Peyer's patch (tissue), 4 donors: ENCODE data around the gene WDR75.

Source experiments
- CTCF ChIP-seq, 6 experiments: fragments of 450-650 bp in 4 of 6; fragments of 200-600 bp in 2 of 6; sonication (generic) in 1 of 6; IDR thresholded peaks; one replicate each; pipeline ENCODE4 v1.5.1; 2017 to 2019; ENCODE audit warnings: antibody characterized with exemption in 6 of 6, mild to moderate bottlenecking in 3 of 6, moderate library complexity in 1 of 6
- POLR2A ChIP-seq, 2 donors: fragments of 450-650 bp; IDR thresholded peaks; one replicate each; pipeline ENCODE4 v1.5.1; 2017; ENCODE audit warnings: antibody characterized with exemption in 2 of 2, mild to moderate bottlenecking in 2 of 2, moderate library complexity in 2 of 2

GRCh38 chr2:189446780-189447179 is 5.5 kb downstream of the WDR75 start:
- TF ChIP-seq CTCF (IDR thresholded peaks at IDR 0.05), result no peak
- TF ChIP-seq POLR2A (IDR thresholded peaks at IDR 0.05), result no peak
